Measurements from ENCODE around the gene PHACTR3. TPM values are rescaled to one million over a fixed set of nuclear protein-coding genes. Genes with fewer than 3 reads are reported as not detected.
A peak's percentile ranks its signal among the peaks of the same experiment; 100 is the strongest.

Gene PHACTR3
- total RNA-seq, 1 donor from 2014 or later = not detected

GRCh38 chr20:59767656-59768055 is 163.3 kb downstream of the PHACTR3 start:
- Mint-ChIP-seq H3K36me3 (ENCODE audit: low read depth) (no peaks in the 10 kb centered on the region), H3K27ac (ENCODE audit: unreplicated experiment) (no peak overlapping the region), H3K9me3 (ENCODE audit: low read depth) (peaks cover 2% of the 10 kb centered on the region), H3K4me3 (ENCODE audit: unreplicated experiment) (no peak overlapping the region), H3K4me1 (ENCODE audit: low read depth) (no peaks in the 10 kb centered on the region), H3K27me3 (ENCODE audit: low read depth) (peaks cover 30% of the 10 kb centered on the region)
- DNase-seq (ENCODE audit: low spot score) = no peak
- TF ChIP-seq CTCF (IDR thresholded peaks at IDR 0.05) = no peak

GRCh38 chr20:59770270-59770669 is 165.9 kb downstream of the PHACTR3 start:
- TF ChIP-seq CTCF (IDR thresholded peaks at IDR 0.05) = peak; percentile 46
- H3K9me3 Mint-ChIP-seq (ENCODE audit: low read depth) = peaks cover 2% of the 10 kb centered on the region
- no peaks in the 10 kb centered on the region for H3K4me1 Mint-ChIP-seq (ENCODE audit: low read depth)
- H3K36me3 Mint-ChIP-seq (ENCODE audit: low read depth) = no peaks in the 10 kb centered on the region
- H3K27ac Mint-ChIP-seq (ENCODE audit: unreplicated experiment) = no peak overlapping the region
- H3K27me3 Mint-ChIP-seq (ENCODE audit: low read depth) = peaks cover 41% of the 10 kb centered on the region
- no peak overlapping the region for H3K4me3 Mint-ChIP-seq (ENCODE audit: unreplicated experiment)
- no peak for DNase-seq (ENCODE audit: low spot score)

- DNase-seq (ENCODE audit: low spot score) = no peak
- H3K27me3 Mint-ChIP-seq (ENCODE audit: low read depth) = peaks cover 41% of the 10 kb centered on the region
- H3K36me3 Mint-ChIP-seq (ENCODE audit: low read depth) = no peaks in the 10 kb centered on the region
- no peak overlapping the region for H3K4me3 Mint-ChIP-seq (ENCODE audit: unreplicated experiment)
- H3K9me3 Mint-ChIP-seq (ENCODE audit: low read depth) = peaks cover under 1% of the 10 kb centered on the region
- H3K4me1 Mint-ChIP-seq (ENCODE audit: low read depth) = no peaks in the 10 kb centered on the region
- no peak for TF ChIP-seq CTCF (IDR thresholded peaks at IDR 0.05)
- H3K27ac Mint-ChIP-seq (ENCODE audit: unreplicated experiment) = no peak overlapping the region
Observed at GRCh38 chr20:59770851-59771250, 166.5 kb downstream of the PHACTR3 start.

GRCh38 chr20:59771506-59772372 is 167.4 kb downstream of the PHACTR3 start:
- no peaks in the 10 kb centered on the region for H3K9me3 Mint-ChIP-seq (ENCODE audit: low read depth)
- H3K4me1 Mint-ChIP-seq (ENCODE audit: low read depth) = no peaks in the 10 kb centered on the region
- peaks cover 39% of the 10 kb centered on the region for H3K27me3 Mint-ChIP-seq (ENCODE audit: low read depth)
- no peak for TF ChIP-seq CTCF (IDR thresholded peaks at IDR 0.05)
- no peak overlapping the region for H3K4me3 Mint-ChIP-seq (ENCODE audit: unreplicated experiment)
- no peak overlapping the region for H3K27ac Mint-ChIP-seq (ENCODE audit: unreplicated experiment)
- no peaks in the 10 kb centered on the region for H3K36me3 Mint-ChIP-seq (ENCODE audit: low read depth)
- no peak for DNase-seq (ENCODE audit: low spot score)

- Mint-ChIP-seq H3K36me3 (ENCODE audit: low read depth) (no peaks in the 10 kb centered on the region), H3K9me3 (ENCODE audit: low read depth) (no peaks in the 10 kb centered on the region), H3K27me3 (ENCODE audit: low read depth) (peaks cover 37% of the 10 kb centered on the region), H3K27ac (ENCODE audit: unreplicated experiment) (no peak overlapping the region), H3K4me3 (ENCODE audit: unreplicated experiment) (no peak overlapping the region), H3K4me1 (ENCODE audit: low read depth) (no peaks in the 10 kb centered on the region)
- TF ChIP-seq CTCF (IDR thresholded peaks at IDR 0.05) = no peak
- no peak for DNase-seq (ENCODE audit: low spot score)
Observed at GRCh38 chr20:59772373-59772705, 168.0 kb downstream of the PHACTR3 start.
